Left ventricle myocardium inferior (tissue), 1 donor: ENCODE measurements around the gene MKLN1. TPM values are rescaled to one million over a fixed set of nuclear protein-coding genes. Genes with fewer than 3 reads are reported as not detected.

Experiments
- DNase-seq: peaks from one replicate; pipeline ENCODE4 v3.0.0-alpha.2; 2020
- H3K27ac ChIP-seq: fragments of 200-600 bp; replicated peaks from 2 replicates; pipeline ENCODE4 v1.8.0; 2021
- H3K27me3 ChIP-seq: fragments of 200-600 bp; 2 replicates; pipeline ENCODE4 v1.8.0; 2021; ENCODE audit warnings: low read depth
- H3K36me3 ChIP-seq: fragments of 200-600 bp; 2 replicates; pipeline ENCODE4 v1.8.0; 2021
- H3K4me1 ChIP-seq: fragments of 200-600 bp; 2 replicates; pipeline ENCODE4 v1.8.0; 2021
- H3K4me3 ChIP-seq: fragments of 200-600 bp; 2 replicates; pipeline ENCODE4 v1.8.0; 2021; ENCODE audit warnings: mild to moderate bottlenecking, moderate library complexity
- H3K9me3 ChIP-seq: fragments of 200-600 bp; replicated peaks from 2 replicates; pipeline ENCODE4 v1.8.0; 2021
- intact Hi-C: fragments of 100-400 bp; cut with micrococcal nuclease; formaldehyde crosslinking; loops from one replicate; pipeline ENCODE4 v1.11.0; 2022
- total RNA-seq: library from RNA; stranded (reverse); fragmentation: NEBNext Ultra II Directional; extraction: Animal tissue kit (Norgen Biotek cat#: 25700); gene quantifications from one replicate; pipeline ENCODE4 v1.2.1, GENCODE V29; 2021
- TF ChIP-seq, protein P1 (sequence below): fragments of 200-600 bp; IDR thresholded peaks from 2 replicates; pipeline ENCODE4 v1.8.0; 2021; ENCODE audit warnings: antibody characterized with exemption, mild to moderate bottlenecking, borderline replicate concordance
- donor health status: DM: no; HTN: yes; CAD: no; lungs with severe emphysema.

The MKLN1 gene
- total RNA-seq, 1 donor from 2014 or later: 42.2 TPM

DNA sequence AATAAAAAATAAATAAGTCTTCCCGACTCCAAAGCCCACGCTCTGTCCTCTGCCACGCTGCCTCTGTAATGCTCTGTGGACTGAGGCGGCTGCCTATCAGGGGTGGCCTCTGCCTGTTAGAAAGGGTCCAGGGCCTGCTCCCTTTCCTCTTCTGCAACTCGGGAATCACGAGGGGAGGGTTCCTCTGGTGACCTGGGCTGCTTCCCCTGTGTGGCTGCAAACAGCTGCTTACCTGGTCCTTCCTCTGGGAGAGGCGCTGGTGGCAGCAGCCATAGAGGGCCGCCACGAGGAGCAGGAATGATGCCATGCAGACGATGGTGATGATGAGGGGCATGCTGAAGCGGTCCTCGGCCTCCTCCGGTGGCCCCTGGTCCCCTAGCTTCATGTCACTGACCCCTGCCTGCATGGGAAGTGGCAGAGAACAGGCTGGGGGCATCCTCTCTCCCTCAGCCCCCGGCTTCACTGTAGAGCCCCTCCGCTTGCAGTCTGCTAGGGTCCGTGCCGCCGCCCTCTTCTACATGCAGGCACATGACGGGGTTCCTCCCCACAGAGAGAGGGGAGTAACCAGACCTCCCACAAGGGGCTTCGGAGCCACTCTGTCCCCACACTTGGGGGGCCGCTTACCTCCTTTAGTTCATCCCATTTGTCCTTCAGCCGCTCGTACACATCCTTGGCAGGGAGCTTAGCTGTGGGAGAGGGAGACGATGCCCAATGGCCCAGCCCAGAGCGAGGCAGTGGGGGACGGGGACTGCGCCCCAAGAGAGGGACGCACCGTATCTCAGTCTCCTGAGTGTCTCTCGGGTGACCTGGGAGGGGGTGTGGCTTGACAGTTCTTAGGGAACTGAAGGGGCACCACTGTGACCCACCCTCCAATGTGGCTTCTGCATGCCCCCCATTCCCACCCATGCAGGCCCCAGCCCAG, 178.2 kb downstream of the MKLN1 start:
- intact Hi-C loops: loop anchor here (5.0 kb wide), 1 partner anchor 146 kb away; no protein-coding TSS in a partner anchor
- Histone ChIP-seq H3K4me3 (no peak overlapping the region), H3K4me1 (peaks cover 68% of the 10 kb centered on the region), H3K36me3 (peaks cover 63% of the 10 kb centered on the region), H3K27me3 (no peaks in the 10 kb centered on the region), H3K9me3 (no peaks in the 10 kb centered on the region), H3K27ac (no peak overlapping the region)
- TF ChIP-seq, protein P1, sequence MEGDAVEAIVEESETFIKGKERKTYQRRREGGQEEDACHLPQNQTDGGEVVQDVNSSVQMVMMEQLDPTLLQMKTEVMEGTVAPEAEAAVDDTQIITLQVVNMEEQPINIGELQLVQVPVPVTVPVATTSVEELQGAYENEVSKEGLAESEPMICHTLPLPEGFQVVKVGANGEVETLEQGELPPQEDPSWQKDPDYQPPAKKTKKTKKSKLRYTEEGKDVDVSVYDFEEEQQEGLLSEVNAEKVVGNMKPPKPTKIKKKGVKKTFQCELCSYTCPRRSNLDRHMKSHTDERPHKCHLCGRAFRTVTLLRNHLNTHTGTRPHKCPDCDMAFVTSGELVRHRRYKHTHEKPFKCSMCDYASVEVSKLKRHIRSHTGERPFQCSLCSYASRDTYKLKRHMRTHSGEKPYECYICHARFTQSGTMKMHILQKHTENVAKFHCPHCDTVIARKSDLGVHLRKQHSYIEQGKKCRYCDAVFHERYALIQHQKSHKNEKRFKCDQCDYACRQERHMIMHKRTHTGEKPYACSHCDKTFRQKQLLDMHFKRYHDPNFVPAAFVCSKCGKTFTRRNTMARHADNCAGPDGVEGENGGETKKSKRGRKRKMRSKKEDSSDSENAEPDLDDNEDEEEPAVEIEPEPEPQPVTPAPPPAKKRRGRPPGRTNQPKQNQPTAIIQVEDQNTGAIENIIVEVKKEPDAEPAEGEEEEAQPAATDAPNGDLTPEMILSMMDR: no peak
- DNase-seq: no peak

DNA sequence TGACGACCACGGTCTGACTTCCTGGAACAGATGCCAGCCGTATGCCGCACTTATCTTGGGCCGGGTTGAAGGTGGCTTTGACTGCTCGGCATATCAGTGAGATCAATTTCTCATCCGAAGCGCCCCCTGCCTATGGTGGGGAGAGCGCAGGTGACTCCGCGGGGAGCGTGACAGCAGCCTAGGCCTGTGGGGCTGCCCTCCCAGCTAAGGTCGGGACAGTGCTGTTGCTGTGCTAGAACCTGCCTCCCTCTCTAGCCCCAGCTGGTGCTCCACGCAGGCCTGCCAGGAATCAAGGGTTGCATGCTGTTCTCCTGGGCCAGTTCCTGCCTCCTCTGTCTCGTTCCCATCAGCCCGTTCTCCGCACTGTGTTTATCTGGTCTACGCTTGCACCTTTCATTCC, 178.9 kb downstream of the MKLN1 start:
- TF ChIP-seq, protein P1: no peak
- Histone ChIP-seq H3K4me3 (no peak overlapping the region), H3K4me1 (peaks cover 74% of the 10 kb centered on the region), H3K27ac (no peak overlapping the region), H3K27me3 (no peaks in the 10 kb centered on the region), H3K36me3 (peaks cover 63% of the 10 kb centered on the region), H3K9me3 (no peaks in the 10 kb centered on the region)
- DNase-seq: no peak
- intact Hi-C loops: loop anchor here (5.0 kb wide), 1 partner anchor 146 kb away; no protein-coding TSS in a partner anchor

DNA sequence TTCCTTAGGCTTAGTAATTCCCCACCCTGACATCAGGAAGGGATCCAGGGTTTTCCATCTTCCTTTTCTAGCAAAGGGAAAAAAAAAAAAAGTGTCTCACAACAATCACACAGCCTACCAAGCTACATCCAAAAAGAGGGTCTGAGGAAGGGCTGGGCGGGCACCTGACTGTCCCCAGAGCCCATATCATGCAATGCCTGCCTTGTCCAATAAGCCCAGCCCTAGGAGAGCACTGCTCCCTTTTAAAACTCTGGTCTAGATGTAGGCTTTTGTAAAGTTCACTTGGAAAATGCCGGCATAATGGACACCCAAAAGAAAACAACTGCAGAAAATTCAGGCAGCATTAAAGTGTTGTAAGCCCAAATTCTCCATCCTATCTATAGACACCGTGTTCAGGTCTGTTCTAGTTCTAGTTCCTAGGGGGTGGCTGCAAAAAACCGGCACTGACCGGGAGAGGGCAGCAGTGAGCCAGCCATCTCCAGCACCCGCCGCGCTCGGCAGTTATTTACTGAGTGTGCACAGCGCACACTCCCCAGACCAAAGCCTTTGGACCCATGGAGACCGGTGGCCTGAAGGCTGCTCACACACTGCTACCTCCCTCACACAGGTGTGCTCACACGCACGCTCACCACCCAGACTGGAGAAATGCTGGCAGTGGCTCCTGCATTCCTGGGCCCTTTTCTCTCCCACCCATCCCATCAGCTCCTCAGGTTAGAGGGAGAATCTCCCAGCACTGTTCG, 180.1 kb downstream of the MKLN1 start:
- no peaks in the 10 kb centered on the region for H3K9me3 ChIP-seq
- intact Hi-C loops: loop anchor here (5.0 kb wide), 1 partner anchor 145 kb away; no protein-coding TSS in a partner anchor
- no peaks in the 10 kb centered on the region for H3K27me3 ChIP-seq
- H3K4me3 ChIP-seq: peak overlapping the region; percentile 33
- TF ChIP-seq, protein P1: peak; percentile 96
- peaks cover 74% of the 10 kb centered on the region for H3K4me1 ChIP-seq
- H3K36me3 ChIP-seq: peaks cover 63% of the 10 kb centered on the region
- peak; percentile 87 for DNase-seq
- H3K27ac ChIP-seq: peak overlapping the region; percentile 57

DNA sequence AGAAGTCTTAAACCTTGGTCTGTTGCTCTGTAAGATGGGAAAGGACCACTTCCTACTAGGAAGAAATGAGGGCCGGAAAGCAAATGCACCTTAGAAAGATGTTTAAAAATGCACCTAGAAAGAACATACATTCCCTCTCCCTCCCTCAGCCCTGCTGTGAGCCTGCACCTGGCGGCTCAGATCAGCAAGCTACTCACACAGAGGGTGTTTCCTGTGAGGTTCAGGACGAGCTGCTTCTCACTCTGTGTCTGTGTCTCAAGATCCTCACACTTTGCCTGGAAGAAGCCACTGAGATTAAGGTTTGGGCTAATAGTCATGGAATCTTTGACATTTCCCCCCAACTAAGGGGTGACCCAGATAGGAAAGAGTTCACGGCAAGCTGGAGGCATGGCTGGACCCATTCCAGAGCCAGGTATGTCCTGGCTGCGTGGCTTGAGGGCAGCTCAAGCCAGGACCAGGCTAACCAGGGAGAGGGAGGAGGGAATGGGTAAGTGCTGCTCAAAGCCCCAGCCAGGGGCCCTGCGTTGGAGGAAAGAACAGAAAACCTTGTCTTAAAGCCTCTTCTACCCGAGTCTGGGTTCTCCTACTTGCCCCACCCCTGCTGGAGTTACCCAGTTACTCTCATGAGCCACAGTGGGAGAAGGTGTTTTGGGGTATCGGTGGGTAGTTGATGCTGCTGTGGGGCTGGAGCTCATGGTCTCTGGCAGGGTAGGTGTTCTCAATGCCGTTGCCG, 181.2 kb downstream of the MKLN1 start:
- H3K4me3 ChIP-seq: no peak overlapping the region
- no peaks in the 10 kb centered on the region for H3K9me3 ChIP-seq
- DNase-seq: no peak
- peak overlapping the region; percentile 57 for H3K27ac ChIP-seq
- H3K4me1 ChIP-seq: peaks cover 74% of the 10 kb centered on the region
- H3K36me3 ChIP-seq: peaks cover 56% of the 10 kb centered on the region
- intact Hi-C loops: loop anchor here (5.0 kb wide), 1 partner anchor 143 kb away; no protein-coding TSS in a partner anchor
- H3K27me3 ChIP-seq: no peaks in the 10 kb centered on the region
- TF ChIP-seq, protein P1: no peak

DNA sequence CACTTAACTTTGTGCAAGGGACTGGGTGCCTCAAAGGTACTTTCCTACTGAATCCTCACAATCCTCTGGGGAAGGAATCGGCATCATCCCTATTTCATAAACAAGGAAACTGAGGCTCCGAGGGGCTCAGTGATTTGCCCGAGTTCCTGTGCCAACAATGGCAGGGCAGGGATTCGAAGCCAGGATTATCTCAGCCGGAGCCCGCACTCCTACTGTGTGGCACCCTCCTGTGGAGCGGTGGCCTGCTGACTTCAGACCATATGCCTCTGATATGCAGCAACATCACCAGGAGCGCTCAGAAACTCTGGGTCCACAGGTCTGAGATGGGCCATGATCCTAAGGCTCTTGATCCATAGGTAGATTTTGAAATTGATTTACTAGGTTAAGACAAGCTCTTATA, 182.1 kb downstream of the MKLN1 start:
- Histone ChIP-seq H3K9me3 (no peaks in the 10 kb centered on the region), H3K27me3 (no peaks in the 10 kb centered on the region), H3K27ac (peak overlapping the region; percentile 57), H3K4me1 (peaks cover 73% of the 10 kb centered on the region), H3K36me3 (peaks cover 49% of the 10 kb centered on the region), H3K4me3 (no peak overlapping the region)
- TF ChIP-seq, protein P1: no peak
- intact Hi-C loops: loop anchor here (5.0 kb wide), 1 partner anchor 143 kb away; no protein-coding TSS in a partner anchor
- no peak for DNase-seq
